CD14-positive monocyte (primary cell): ENCODE results near the gene AMACR. TPM values are rescaled to one million over a fixed set of nuclear protein-coding genes. Genes with fewer than 3 reads are reported as not detected.

Experiments used
- DNase-seq, 3 donors: peaks; one replicate each; pipeline ENCODE4 v3.0.0-alpha.2; 2011 to 2022
- H2AFZ ChIP-seq: 2 replicates; pipeline ENCODE4 v1.6.0; 2012; ENCODE audit warnings: mild to moderate bottlenecking, low read depth, low read length, inconsistent platforms; ENCODE audit not compliant: insufficient read depth, poor library complexity, severe bottlenecking
- H3K27ac ChIP-seq, 2 donors: 1 replicate in 1 of 2; 2 replicates in 1 of 2; pipeline ENCODE4 v1.5.1; 2012 to 2013; ENCODE audit warnings: low read length in 2 of 2, control low read depth in 1 of 2, inconsistent platforms in 1 of 2, low read depth in 1 of 2, mild to moderate bottlenecking in 1 of 2
- H3K27me3 ChIP-seq, 2 donors: one replicate each; pipeline versions ENCODE4 v1.6.0 to v1.6.1; 2011 to 2013; ENCODE audit warnings: low read length in 2 of 2; ENCODE audit not compliant: control insufficient read depth in 2 of 2, insufficient read depth in 2 of 2
- H3K36me3 ChIP-seq, 2 donors: replicated peaks in 1 of 2; 1 replicate in 1 of 2; 2 replicates in 1 of 2; pipeline versions ENCODE4 v1.5.1 to v1.6.1; 2012 to 2013; ENCODE audit warnings: low read length in 2 of 2, control low read depth in 1 of 2, inconsistent platforms in 1 of 2, mild to moderate bottlenecking in 1 of 2; ENCODE audit not compliant: insufficient read depth in 2 of 2, control insufficient read depth in 1 of 2
- H3K4me1 ChIP-seq, 2 donors: 1 replicate in 1 of 2; 2 replicates in 1 of 2; pipeline versions ENCODE4 v1.5.1 to v1.6.1; 2012 to 2013; ENCODE audit warnings: low read length in 2 of 2, control low read depth in 1 of 2, inconsistent platforms in 1 of 2, mild to moderate bottlenecking in 1 of 2, moderate library complexity in 1 of 2; ENCODE audit not compliant: insufficient read depth in 2 of 2, control insufficient read depth in 1 of 2
- H3K4me2 ChIP-seq: replicated peaks from 2 replicates; pipeline ENCODE3; 2012; ENCODE audit warnings: low read length, moderate library complexity, mild to moderate bottlenecking; ENCODE audit not compliant: poor library complexity, severe bottlenecking; ENCODE audit errors: extremely low read depth
- H3K4me3 ChIP-seq, 3 experiments: fragments of 200-600 bp in 1 of 3; sonication (generic) in 1 of 3; replicated peaks in 1 of 3; 1 replicate in 2 of 3; 2 replicates in 1 of 3; pipeline ENCODE4 v1.5.1; 2011 to 2013; ENCODE audit warnings: low read length in 3 of 3, mild to moderate bottlenecking in 3 of 3, control low read depth in 2 of 3, low read depth in 2 of 3, inconsistent platforms in 1 of 3, moderate library complexity in 1 of 3
- H3K79me2 ChIP-seq: 2 replicates; pipeline ENCODE4 v1.6.0; 2012; ENCODE audit warnings: mild to moderate bottlenecking, control low read depth, inconsistent platforms, low read length, moderate library complexity; ENCODE audit not compliant: insufficient read depth
- H3K9ac ChIP-seq: 2 replicates; pipeline ENCODE4 v1.6.0; 2017; ENCODE audit warnings: low read length, mild to moderate bottlenecking; ENCODE audit not compliant: insufficient read depth, poor library complexity, severe bottlenecking
- H3K9me3 ChIP-seq, 2 donors: replicated peaks in 1 of 2; 1 replicate in 1 of 2; 2 replicates in 1 of 2; pipeline versions ENCODE4 v1.5.1 to v1.6.1; 2012 to 2013; ENCODE audit warnings: low read length in 2 of 2, control low read depth in 1 of 2; ENCODE audit not compliant: control insufficient read depth in 1 of 2, insufficient read depth in 1 of 2
- H4K20me1 ChIP-seq: 2 replicates; pipeline ENCODE4 v1.6.0; 2012; ENCODE audit warnings: mild to moderate bottlenecking, low read length, control low read depth, moderate library complexity; ENCODE audit not compliant: insufficient read depth
- H3K27ac Mint-ChIP-seq, 7 donors: one replicate each; pipeline ENCODE4 v1.8.0; 2020; ENCODE audit warnings: mild to moderate bottlenecking in 7 of 7, mixed read lengths in 7 of 7, moderate library complexity in 6 of 7, inconsistent platforms in 2 of 7
- H3K27me3 Mint-ChIP-seq, 3 donors: one replicate each; pipeline ENCODE4 v1.8.0; 2021 to 2022; ENCODE audit warnings: low read depth in 3 of 3, mild to moderate bottlenecking in 3 of 3, mixed read lengths in 3 of 3, moderate library complexity in 3 of 3, inconsistent platforms in 1 of 3
- H3K36me3 Mint-ChIP-seq, 2 donors: one replicate each; pipeline ENCODE4 v1.8.0; 2020; ENCODE audit warnings: mixed read lengths in 2 of 2, inconsistent platforms in 1 of 2, mild to moderate bottlenecking in 1 of 2
- H3K4me1 Mint-ChIP-seq: one replicate; pipeline ENCODE4 v1.8.0; 2020; ENCODE audit warnings: mild to moderate bottlenecking, mixed read lengths
- H3K4me3 Mint-ChIP-seq, 2 donors: one replicate each; pipeline ENCODE4 v1.8.0; 2020; ENCODE audit warnings: mild to moderate bottlenecking in 2 of 2, mixed read lengths in 2 of 2, moderate library complexity in 1 of 2
- H3K9me3 Mint-ChIP-seq, 7 donors: one replicate each; pipeline ENCODE4 v1.8.0; 2020 to 2022; ENCODE audit warnings: mixed read lengths in 7 of 7, mild to moderate bottlenecking in 6 of 7, moderate library complexity in 6 of 7, inconsistent platforms in 2 of 7
- CTCF ChIP-seq: fragments of 200-600 bp; IDR thresholded peaks from one replicate; pipeline ENCODE4 v1.8.0; 2022; ENCODE audit warnings: antibody characterized with exemption, mild to moderate bottlenecking
- WGBS: methylation state at CpG from one replicate; pipeline ENCODE4 v1.1.5; 2013; ENCODE audit warnings: missing lambda C conversion rate; ENCODE audit not compliant: insufficient coverage; 5-methylcytosine and 5-hydroxymethylcytosine counted together
- intact Hi-C, 2 donors: fragments of 100-400 bp; cut with micrococcal nuclease; formaldehyde crosslinking; loops; one replicate each; pipeline versions ENCODE4 v1.15.0 to v1.15.1; 2023
- polyA plus RNA-seq, 3 donors: library from polyadenylated mRNA; depleted of rRNA in 1 of 3; unstranded in 2 of 3; stranded (reverse) in 1 of 3; fragments of 300-500 nt in 2 of 3; fragments of >200 nt in 1 of 3; fragmentation: Illumina TruSeq in 2 of 3; gene quantifications; 1 replicate in 2 of 3; 2 replicates in 1 of 3; pipeline ENCODE4 v1.2.3, GENCODE V29; 2012 to 2021

Gene AMACR
- polyA plus RNA-seq, 3 donors, result 1.2 to 6.1 (median 4.8) TPM

- no peak overlapping the region for H3K4me3 ChIP-seq
- peaks cover 3 to 12% of the 10 kb centered on the region in 2 donors for H3K9me3 ChIP-seq
- H4K20me1 ChIP-seq, result no peaks in the 10 kb centered on the region
- no peaks in the 10 kb centered on the region for H3K4me1 Mint-ChIP-seq
- DNase-seq, result no peak
- H3K27ac Mint-ChIP-seq, result no peak overlapping the region
- intact Hi-C loops, result no loop called here
- TF ChIP-seq CTCF, result no peak
- H3K4me3 Mint-ChIP-seq, result no peak overlapping the region
- peaks cover 0 to 1% (median 0%) of the 10 kb centered on the region in 7 donors for H3K9me3 Mint-ChIP-seq
- WGBS, result 91% methylated on average over 7 of the region's 8 CpGs
- no peaks in the 10 kb centered on the region for H3K27me3 Mint-ChIP-seq
- no peak overlapping the region for H3K4me2 ChIP-seq
- H3K27me3 ChIP-seq, result no peaks in the 10 kb centered on the region
- H3K9ac ChIP-seq, result no peak overlapping the region
- H3K36me3 ChIP-seq, result no peaks in the 10 kb centered on the region
- no peaks in the 10 kb centered on the region for H3K79me2 ChIP-seq
- H3K4me1 ChIP-seq, result no peaks in the 10 kb centered on the region
- H3K27ac ChIP-seq, result no peak overlapping the region
- no peaks in the 10 kb centered on the region for H3K36me3 Mint-ChIP-seq
- no peak overlapping the region for H2AFZ ChIP-seq
Observed at GRCh38 chr5:33981408-33982162, 26.3 kb downstream of the AMACR start.

- no peak overlapping the region for H3K4me3 Mint-ChIP-seq
- H3K27me3 Mint-ChIP-seq, result no peaks in the 10 kb centered on the region
- no peaks in the 10 kb centered on the region for H3K4me1 Mint-ChIP-seq
- no peak for DNase-seq
- H3K4me3 ChIP-seq, result no peak overlapping the region
- WGBS, result no CpG with 5 or more reads among the region's 3 CpGs
- H3K27ac Mint-ChIP-seq, result no peak overlapping the region
- peaks cover 3 to 4% of the 10 kb centered on the region in 2 donors for H3K9me3 ChIP-seq
- H3K36me3 ChIP-seq, result no peaks in the 10 kb centered on the region
- peaks cover 0 to 1% (median 0%) of the 10 kb centered on the region in 7 donors for H3K9me3 Mint-ChIP-seq
- H3K4me1 ChIP-seq, result no peaks in the 10 kb centered on the region
- no peak overlapping the region for H2AFZ ChIP-seq
- no peak overlapping the region for H3K9ac ChIP-seq
- no peaks in the 10 kb centered on the region for H3K79me2 ChIP-seq
- no peaks in the 10 kb centered on the region for H3K27me3 ChIP-seq
- H3K27ac ChIP-seq, result no peak overlapping the region
- H3K36me3 Mint-ChIP-seq, result no peaks in the 10 kb centered on the region
- TF ChIP-seq CTCF, result no peak
- H4K20me1 ChIP-seq, result no peaks in the 10 kb centered on the region
- intact Hi-C loops, result no loop called here
- H3K4me2 ChIP-seq, result no peak overlapping the region
Observed at GRCh38 chr5:33980030-33980429, 27.8 kb downstream of the AMACR start.
